IMR-90 (cell line): ENCODE results near the gene TMEM214. TPM values are rescaled to one million over a fixed set of nuclear protein-coding genes. Genes with fewer than 3 reads are reported as not detected.

Experiments
- ATAC-seq: fragments of 200-7000 bp; cut with Tn5 transposase; 2 replicates; pipeline ENCODE4 v1.9.1; 2020; ENCODE audit warnings: low read depth, mild to moderate bottlenecking, moderate library complexity
- BruUV-seq: library from RNA; stranded (reverse); fragments of 400-500 nt; replicated peaks from 2 replicates; lab custom pipeline; 2021; lab: Mats Ljungman, UMichigan
- CTCF ChIA-PET: fragments of 300-600 bp; formaldehyde crosslinking; extraction: SDS; loops from one replicate; lab custom pipeline; 2021; ENCODE audit warnings: antibody characterized with exemption; lab: Yijun Ruan, JAX
- POLR2A ChIA-PET: fragments of 300-600 bp; sonication (Branson Sonifier 250); formaldehyde crosslinking; loops from one replicate; lab custom pipeline; 2022; ENCODE audit warnings: antibody characterized with exemption; ENCODE audit not compliant: unreplicated experiment; lab: Charles Lee
- DNase-seq: peaks from one replicate; pipeline ENCODE4 v3.0.0; 2013
- H2AFZ ChIP-seq: replicated peaks from 2 replicates; pipeline ENCODE3; 2013; ENCODE audit warnings: low read length, mild to moderate bottlenecking; ENCODE audit not compliant: poor library complexity
- H2AK5ac ChIP-seq: 2 replicates; pipeline ENCODE4 v1.6.1; 2013; ENCODE audit warnings: low read depth, low read length, inconsistent platforms
- H2AK9ac ChIP-seq: replicated peaks from 2 replicates; pipeline ENCODE3; 2013; ENCODE audit warnings: mild to moderate bottlenecking, low read depth, low read length, moderate library complexity; ENCODE audit not compliant: poor library complexity
- H2BK120ac ChIP-seq: 2 replicates; pipeline ENCODE4 v1.6.1; 2013; ENCODE audit warnings: low read depth, low read length, inconsistent platforms
- H2BK15ac ChIP-seq: 3 replicates; pipeline ENCODE4 v1.6.1; 2013; ENCODE audit warnings: low read depth, low read length, inconsistent platforms
- H2BK20ac ChIP-seq: 2 replicates; pipeline ENCODE4 v1.6.1; 2013; ENCODE audit warnings: low read depth, mild to moderate bottlenecking, inconsistent platforms, low read length, moderate library complexity
- H2BK5ac ChIP-seq: 2 replicates; pipeline ENCODE4 v1.6.1; 2013; ENCODE audit warnings: mild to moderate bottlenecking, low read depth, low read length, inconsistent platforms; ENCODE audit not compliant: poor library complexity, severe bottlenecking
- H3K14ac ChIP-seq: replicated peaks from 2 replicates; pipeline ENCODE4 v1.6.1; 2013; ENCODE audit warnings: low read depth, low read length, inconsistent platforms
- H3K18ac ChIP-seq: 2 replicates; pipeline ENCODE4 v1.6.1; 2013; ENCODE audit warnings: low read depth, low read length, control low read depth
- H3K23ac ChIP-seq: 2 replicates; pipeline ENCODE4 v1.6.1; 2013; ENCODE audit warnings: low read depth, low read length, inconsistent platforms
- H3K27ac ChIP-seq: 2 replicates; pipeline ENCODE4 v1.5.1; 2013; ENCODE audit warnings: mild to moderate bottlenecking, control low read depth, low read length; ENCODE audit not compliant: insufficient read depth
- H3K27me3 ChIP-seq: 2 replicates; pipeline ENCODE4 v1.6.1; 2013; ENCODE audit warnings: low read length; ENCODE audit not compliant: control insufficient read depth, insufficient read depth
- H3K36me3 ChIP-seq: 2 replicates; pipeline ENCODE4 v1.6.1; 2013; ENCODE audit warnings: low read length, mixed read lengths; ENCODE audit not compliant: control insufficient read depth, insufficient read depth
- H3K4ac ChIP-seq: 2 replicates; pipeline ENCODE4 v1.6.1; 2013; ENCODE audit warnings: low read depth, low read length, inconsistent platforms
- H3K4me1 ChIP-seq: 2 replicates; pipeline ENCODE4 v1.6.1; 2013; ENCODE audit warnings: low read length, mixed read lengths; ENCODE audit not compliant: control insufficient read depth, insufficient read depth
- H3K4me2 ChIP-seq: 2 replicates; pipeline ENCODE4 v1.6.1; 2013; ENCODE audit warnings: low read depth, mild to moderate bottlenecking, control low read depth, low read length, moderate library complexity
- H3K4me3 ChIP-seq: 2 replicates; pipeline ENCODE4 v1.5.1; 2013; ENCODE audit warnings: low read depth, mild to moderate bottlenecking, control low read depth, low read length, moderate library complexity; ENCODE audit not compliant: insufficient read depth
- H3K56ac ChIP-seq: 2 replicates; pipeline ENCODE4 v1.6.1; 2013; ENCODE audit warnings: low read length, inconsistent platforms; ENCODE audit not compliant: insufficient read depth; ENCODE audit errors: extremely low read depth
- H3K79me1 ChIP-seq, 2 experiments: 2 replicates each; pipeline ENCODE4 v1.6.1; 2013; ENCODE audit warnings: low read length in 2 of 2, inconsistent platforms in 1 of 2, low read depth in 1 of 2
- H3K9ac ChIP-seq: 2 replicates; pipeline ENCODE4 v1.6.1; 2013; ENCODE audit warnings: low read depth, low read length, control low read depth
- H3K9me1 ChIP-seq: 2 replicates; pipeline ENCODE4 v1.6.1; 2013; ENCODE audit warnings: low read length, inconsistent platforms; ENCODE audit not compliant: insufficient read depth
- H3K9me3 ChIP-seq: 2 replicates; pipeline ENCODE4 v1.6.1; 2013; ENCODE audit warnings: low read length; ENCODE audit not compliant: control insufficient read depth, insufficient read depth
- H4K20me1 ChIP-seq: 2 replicates; pipeline ENCODE4 v1.6.1; 2013; ENCODE audit warnings: low read length, inconsistent platforms; ENCODE audit not compliant: insufficient read depth
- H4K5ac ChIP-seq: 2 replicates; pipeline ENCODE4 v1.6.1; 2013; ENCODE audit warnings: mild to moderate bottlenecking, low read depth, low read length, control low read depth
- H4K8ac ChIP-seq, 2 experiments: 2 replicates each; pipeline ENCODE4 v1.6.1; 2013; ENCODE audit warnings: low read depth in 2 of 2, low read length in 2 of 2, control low read depth in 1 of 2, inconsistent platforms in 1 of 2
- H4K91ac ChIP-seq: 2 replicates; pipeline ENCODE4 v1.6.1; 2013; ENCODE audit warnings: low read depth, low read length, inconsistent platforms; ENCODE audit not compliant: insufficient read depth
- BHLHE40 ChIP-seq: fragments of 150-350 bp; IDR thresholded peaks from 2 replicates; pipeline ENCODE4 v1.6.1; 2016; ENCODE audit warnings: mild to moderate bottlenecking, low read depth, low read length
- CEBPB ChIP-seq: IDR thresholded peaks from 2 replicates; pipeline ENCODE4 v1.6.1; 2012; ENCODE audit warnings: low read depth, low read length, improper control_type of control experiment
- CHD1 ChIP-seq: IDR thresholded peaks from 2 replicates; pipeline ENCODE4 v1.6.1; 2012; ENCODE audit warnings: low read depth, low read length, improper control_type of control experiment
- CTCF ChIP-seq: conservative IDR thresholded peaks from 2 replicates; pipeline ENCODE4 v1.5.1; 2012; ENCODE audit warnings: mild to moderate bottlenecking, low read depth, low read length, improper control_type of control experiment
- ELK1 ChIP-seq: fragments of 150-350 bp; IDR thresholded peaks from 2 replicates; pipeline ENCODE4 v1.6.1; 2016; ENCODE audit warnings: low read depth, mild to moderate bottlenecking, low read length, moderate library complexity, borderline replicate concordance
- FOS ChIP-seq: fragments of 150-350 bp; IDR thresholded peaks from 2 replicates; pipeline ENCODE4 v1.6.1; 2016; ENCODE audit warnings: low read depth, low read length
- MAFK ChIP-seq: IDR thresholded peaks from 2 replicates; pipeline ENCODE4 v1.6.1; 2012; ENCODE audit warnings: low read depth, low read length, improper control_type of control experiment
- MAZ ChIP-seq: IDR thresholded peaks from 2 replicates; pipeline ENCODE4 v1.6.1; 2012; ENCODE audit warnings: low read depth, mild to moderate bottlenecking, low read length, improper control_type of control experiment, moderate library complexity, borderline replicate concordance
- MXI1 ChIP-seq: IDR thresholded peaks from 2 replicates; pipeline ENCODE4 v1.6.1; 2012; ENCODE audit warnings: low read depth, mild to moderate bottlenecking, low read length, moderate library complexity, borderline replicate concordance
- NFE2L2 ChIP-seq: fragments of 150-350 bp; IDR thresholded peaks from 2 replicates; pipeline ENCODE4 v1.6.1; 2016; ENCODE audit warnings: low read depth, mild to moderate bottlenecking, low read length
- POLR2A ChIP-seq: IDR thresholded peaks from 2 replicates; pipeline ENCODE4 v1.6.1; 2012; ENCODE audit warnings: mild to moderate bottlenecking, low read depth, low read length
- RAD21 ChIP-seq: IDR thresholded peaks from 2 replicates; pipeline ENCODE4 v1.6.1; 2012; ENCODE audit warnings: low read length, improper control_type of control experiment
- RCOR1 ChIP-seq: IDR thresholded peaks from 2 replicates; pipeline ENCODE4 v1.6.1; 2012; ENCODE audit warnings: mild to moderate bottlenecking, low read length, improper control_type of control experiment; ENCODE audit not compliant: insufficient replicate concordance
- RFX5 ChIP-seq: IDR thresholded peaks from 2 replicates; pipeline ENCODE4 v1.8.0; 2012; ENCODE audit warnings: low read depth, mild to moderate bottlenecking, low read length, moderate library complexity
- SMC3 ChIP-seq: fragments of 150-350 bp; IDR thresholded peaks from 2 replicates; pipeline ENCODE4 v1.6.1; 2016; ENCODE audit warnings: low read depth, mild to moderate bottlenecking, antibody characterized with exemption, low read length, moderate library complexity
- USF2 ChIP-seq: fragments of 150-350 bp; IDR thresholded peaks from 2 replicates; pipeline ENCODE4 v1.6.1; 2017; ENCODE audit warnings: mild to moderate bottlenecking, antibody characterized with exemption, low read length, low read depth
- WGBS, 2 experiments: methylation state at CpG; one replicate each; pipeline versions ENCODE4 v1.1.5 to v1.1.7; 2013; ENCODE audit warnings: missing lambda C conversion rate in 2 of 2; ENCODE audit not compliant: insufficient read length in 1 of 2; ENCODE audit errors: extremely low coverage in 2 of 2; 5-methylcytosine and 5-hydroxymethylcytosine counted together
- dilution Hi-C: fragments of 300-500 bp; cut with HindIII; formaldehyde crosslinking; loops from one replicate; pipeline ENCODE4 v1.14.3; 2018; ENCODE audit warnings: low sequenced_read_pairs; ENCODE audit not compliant: unreplicated experiment
- in situ Hi-C: fragments of 300-500 bp; cut with MboI; formaldehyde crosslinking; loops from 3 replicates; pipeline ENCODE4 v1.14.3; 2019; ENCODE audit warnings: low sequenced_read_pairs, inconsistent platforms, mixed read lengths
- intact Hi-C: fragments of 100-400 bp; cut with micrococcal nuclease; formaldehyde crosslinking; loops from 2 replicates; pipeline ENCODE4 v1.10.0; 2022
- polyA plus RNA-seq, 3 experiments: library from polyadenylated mRNA; depleted of rRNA; stranded (reverse); fragments of >200 nt; gene quantifications; 2 replicates each; pipeline ENCODE4 v1.2.3, GENCODE V29; 2012; ENCODE audit warnings: low replicate concordance in 1 of 3
- total RNA-seq: library from RNA; depleted of rRNA; stranded (reverse); fragments of >200 nt; gene quantifications from 2 replicates; pipeline ENCODE4 v1.2.3, GENCODE V29; 2012

Gene TMEM214
- total and polyA plus RNA-seq, 2 of the 4 experiments (the other 2 are of a cell fraction) = 32.1 to 121 TPM

GRCh38 chr2:27058210-27058609 lies 25.4 kb downstream of the TMEM214 start:
- DNase-seq = no peak
- no peak overlapping the region for H3K56ac ChIP-seq
- H3K9me1 ChIP-seq = peaks cover 8% of the 10 kb centered on the region
- no peak overlapping the region for H2BK15ac ChIP-seq
- no peak overlapping the region for H3K18ac ChIP-seq
- intact Hi-C loops (no loop called here), dilution Hi-C loops (no loop called here), in situ Hi-C loops (no loop called here)
- no peak overlapping the region for H3K23ac ChIP-seq
- BruUV-seq = no TSS peak
- H3K4me1 ChIP-seq = no peaks in the 10 kb centered on the region
- H3K14ac ChIP-seq = no peak overlapping the region
- no peak overlapping the region for H4K91ac ChIP-seq
- no peak overlapping the region for H2AFZ ChIP-seq
- H3K36me3 ChIP-seq = peaks cover 43% of the 10 kb centered on the region
- H3K27me3 ChIP-seq = no peaks in the 10 kb centered on the region
- H4K20me1 ChIP-seq = no peaks in the 10 kb centered on the region; the same call in none of the 2 replicates
- no peak overlapping the region for H3K4me2 ChIP-seq
- no peak overlapping the region for H2BK5ac ChIP-seq
- no peak overlapping the region for H4K8ac ChIP-seq
- H4K5ac ChIP-seq = no peak overlapping the region
- no peak overlapping the region for H2AK9ac ChIP-seq
- H3K4me3 ChIP-seq = no peak overlapping the region
- H3K79me1 ChIP-seq = peaks cover 6 to 28% of the 10 kb centered on the region in 2 experiments; a peak in 2 of 4 replicates
- H3K9ac ChIP-seq = no peak overlapping the region
- no peak overlapping the region for H3K27ac ChIP-seq
- H2AK5ac ChIP-seq = no peak overlapping the region
- POLR2A ChIA-PET = interaction anchor here (1.0 kb wide), 2 partner anchors 10 to 12 kb away, joined by 3 read pairs; no protein-coding TSS in a partner anchor
- H2BK120ac ChIP-seq = no peak overlapping the region
- TF ChIP-seq FOS (no peak), CEBPB (no peak), ELK1 (no peak), MAZ (no peak), NFE2L2 (no peak), RAD21 (no peak), CTCF (no peak), USF2 (no peak), CHD1 (no peak), BHLHE40 (no peak), MXI1 (no peak), RFX5 (no peak), SMC3 (no peak), POLR2A (no peak), MAFK (no peak), RCOR1 (no peak)
- no peak overlapping the region for H2BK20ac ChIP-seq
- CTCF ChIA-PET = interaction anchor here (0.6 kb wide), 1 partner anchor 96 kb away, joined by 6 read pairs; no protein-coding TSS in a partner anchor
- WGBS, 2 experiments = 92% methylated on average over 4 of the region's 10 CpGs; no CpG with 5 or more reads in 1 of the 2 experiments
- ATAC-seq = no peak
- no peaks in the 10 kb centered on the region for H3K9me3 ChIP-seq
- H3K4ac ChIP-seq = no peak overlapping the region
